Measurements from ENCODE around the gene ANKAR. TPM values are rescaled to one million over a fixed set of nuclear protein-coding genes. Genes with fewer than 3 reads are reported as not detected.

Gene ANKAR, protein sequence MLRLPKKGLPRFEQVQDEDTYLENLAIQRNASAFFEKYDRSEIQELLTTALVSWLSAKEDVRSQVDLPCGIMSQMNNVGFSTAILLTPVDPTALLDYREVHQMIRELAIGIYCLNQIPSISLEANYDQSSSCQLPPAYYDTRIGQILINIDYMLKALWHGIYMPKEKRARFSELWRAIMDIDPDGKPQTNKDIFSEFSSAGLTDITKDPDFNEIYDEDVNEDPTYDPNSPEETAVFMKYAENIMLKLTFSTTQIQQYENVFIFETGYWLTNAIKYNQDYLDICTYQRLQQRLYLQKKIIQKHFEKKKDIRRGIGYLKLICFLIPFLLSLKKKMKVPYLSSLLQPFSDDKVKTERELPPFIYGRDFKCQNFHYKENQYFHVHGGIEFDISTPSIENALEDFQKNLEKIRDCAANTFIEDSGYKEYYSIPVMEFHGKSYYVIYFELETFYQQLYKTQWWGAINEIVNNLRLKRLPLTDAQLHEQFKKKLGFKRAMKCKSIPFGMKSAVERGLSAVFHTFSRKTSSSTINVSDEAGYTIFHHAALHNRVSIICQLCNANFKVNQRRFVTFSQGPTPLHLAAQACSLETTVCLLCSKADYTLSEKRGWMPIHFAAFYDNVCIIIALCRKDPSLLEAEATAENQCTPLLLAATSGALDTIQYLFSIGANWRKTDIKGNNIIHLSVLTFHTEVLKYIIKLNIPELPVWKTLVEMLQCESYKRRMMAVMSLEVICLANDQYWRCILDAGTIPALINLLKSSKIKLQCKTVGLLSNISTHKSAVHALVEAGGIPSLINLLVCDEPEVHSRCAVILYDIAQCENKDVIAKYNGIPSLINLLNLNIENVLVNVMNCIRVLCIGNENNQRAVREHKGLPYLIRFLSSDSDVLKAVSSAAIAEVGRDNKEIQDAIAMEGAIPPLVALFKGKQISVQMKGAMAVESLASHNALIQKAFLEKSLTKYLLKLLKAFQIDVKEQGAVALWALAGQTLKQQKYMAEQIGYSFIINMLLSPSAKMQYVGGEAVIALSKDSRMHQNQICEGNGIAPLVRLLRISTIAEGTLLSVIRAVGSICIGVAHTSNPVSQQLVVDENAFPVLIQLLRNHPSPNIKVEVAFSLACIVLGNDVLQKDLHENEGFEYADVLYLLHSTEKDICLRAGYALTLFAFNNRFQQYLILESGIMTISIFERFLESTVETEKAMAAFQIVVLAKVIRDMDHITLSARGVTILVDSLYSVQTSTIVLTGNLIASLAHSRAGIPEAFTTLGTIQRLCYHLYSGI (N-terminal part only)
- 10 to 100 TPM; 13.2 to 18.1 (median 15.6) TPM for total RNA-seq

DNA sequence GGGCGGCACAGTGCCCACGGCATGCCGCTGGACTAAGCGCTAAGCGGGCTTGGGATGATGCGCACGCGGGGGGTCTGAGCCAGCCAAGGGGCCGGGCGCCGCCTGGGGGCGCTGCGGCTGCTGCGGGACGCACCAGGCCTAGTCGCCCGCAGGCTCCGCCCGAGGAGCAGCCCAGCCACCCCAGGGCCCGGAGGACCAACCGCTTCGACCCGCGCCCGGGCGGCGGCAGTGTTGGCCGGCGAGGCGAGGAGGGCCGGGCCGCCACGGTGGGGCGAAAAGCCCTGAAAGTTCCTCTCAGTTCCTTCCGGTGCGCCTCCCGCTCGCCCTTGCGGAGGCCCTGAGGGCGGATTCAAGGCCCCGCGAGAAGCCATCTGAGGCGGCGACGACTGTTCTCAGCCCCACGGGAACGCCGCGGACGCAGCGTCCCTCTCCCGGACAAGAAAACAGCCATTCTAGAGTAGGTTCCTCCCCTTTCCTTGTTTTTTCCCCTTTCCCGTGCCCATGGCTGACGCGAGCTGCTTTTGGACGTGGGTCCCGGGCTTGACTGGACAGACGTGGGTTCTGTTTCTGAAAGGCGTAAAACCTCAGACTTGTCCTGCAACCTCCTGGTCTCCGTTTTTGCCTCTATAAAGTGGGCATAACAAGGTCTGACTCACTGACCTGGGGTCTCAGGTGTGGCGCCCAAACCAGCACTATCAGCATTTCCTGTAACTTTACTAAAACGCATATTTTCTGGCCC, at the start of gene ANKAR:
TSS of gene ANKAR (plus strand) at position 297 of the 739 bp plus-strand sequence. CDS start 1,821 bp downstream, outside the sequence.
- TF ChIP-seq, protein P1, sequence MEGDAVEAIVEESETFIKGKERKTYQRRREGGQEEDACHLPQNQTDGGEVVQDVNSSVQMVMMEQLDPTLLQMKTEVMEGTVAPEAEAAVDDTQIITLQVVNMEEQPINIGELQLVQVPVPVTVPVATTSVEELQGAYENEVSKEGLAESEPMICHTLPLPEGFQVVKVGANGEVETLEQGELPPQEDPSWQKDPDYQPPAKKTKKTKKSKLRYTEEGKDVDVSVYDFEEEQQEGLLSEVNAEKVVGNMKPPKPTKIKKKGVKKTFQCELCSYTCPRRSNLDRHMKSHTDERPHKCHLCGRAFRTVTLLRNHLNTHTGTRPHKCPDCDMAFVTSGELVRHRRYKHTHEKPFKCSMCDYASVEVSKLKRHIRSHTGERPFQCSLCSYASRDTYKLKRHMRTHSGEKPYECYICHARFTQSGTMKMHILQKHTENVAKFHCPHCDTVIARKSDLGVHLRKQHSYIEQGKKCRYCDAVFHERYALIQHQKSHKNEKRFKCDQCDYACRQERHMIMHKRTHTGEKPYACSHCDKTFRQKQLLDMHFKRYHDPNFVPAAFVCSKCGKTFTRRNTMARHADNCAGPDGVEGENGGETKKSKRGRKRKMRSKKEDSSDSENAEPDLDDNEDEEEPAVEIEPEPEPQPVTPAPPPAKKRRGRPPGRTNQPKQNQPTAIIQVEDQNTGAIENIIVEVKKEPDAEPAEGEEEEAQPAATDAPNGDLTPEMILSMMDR (IDR thresholded peaks at IDR 0.05; ENCODE audit: low read depth): no peak

DNA sequence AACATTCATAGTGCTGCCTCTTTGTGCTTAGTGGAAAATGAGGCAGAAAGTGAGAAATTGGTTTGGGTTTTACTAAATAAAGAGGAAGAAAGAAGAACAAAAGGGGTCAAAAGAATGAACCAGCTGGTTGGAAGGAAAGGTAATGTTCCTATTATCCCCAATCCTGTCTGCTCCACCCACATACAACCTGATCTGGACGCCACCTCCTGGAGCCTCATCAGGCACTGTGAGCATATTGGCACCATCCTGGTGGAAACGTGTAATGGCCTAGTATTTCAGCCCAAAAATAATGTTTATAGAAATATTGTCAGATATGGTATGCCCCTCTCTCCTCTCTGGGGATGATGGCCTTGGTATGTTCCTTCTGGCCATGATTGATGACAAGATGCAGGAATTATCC, 48.8 kb upstream of the ANKAR start:
- TF ChIP-seq, protein P1 (IDR thresholded peaks at IDR 0.05; ENCODE audit: low read depth): no peak

DNA sequence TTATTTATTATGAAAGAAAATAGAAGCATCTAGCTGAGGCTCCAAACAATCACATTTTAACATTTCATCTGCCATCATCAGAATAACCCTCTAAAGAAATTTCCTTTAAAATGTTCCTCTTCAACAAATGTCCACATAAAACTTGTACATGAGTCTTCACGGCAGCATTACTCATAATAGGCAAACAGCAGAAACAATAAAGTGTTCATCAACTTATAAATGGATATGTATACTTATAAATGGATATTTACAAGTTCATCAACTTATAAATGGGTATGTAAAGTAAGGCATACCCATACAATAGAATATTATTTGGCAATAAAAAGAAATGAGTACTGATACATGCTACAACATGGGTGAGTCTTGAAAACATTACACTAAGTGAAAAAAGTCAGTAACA, 46.7 kb upstream of the ANKAR start:
- TF ChIP-seq, protein P1 (IDR thresholded peaks at IDR 0.05; ENCODE audit: low read depth): no peak

DNA sequence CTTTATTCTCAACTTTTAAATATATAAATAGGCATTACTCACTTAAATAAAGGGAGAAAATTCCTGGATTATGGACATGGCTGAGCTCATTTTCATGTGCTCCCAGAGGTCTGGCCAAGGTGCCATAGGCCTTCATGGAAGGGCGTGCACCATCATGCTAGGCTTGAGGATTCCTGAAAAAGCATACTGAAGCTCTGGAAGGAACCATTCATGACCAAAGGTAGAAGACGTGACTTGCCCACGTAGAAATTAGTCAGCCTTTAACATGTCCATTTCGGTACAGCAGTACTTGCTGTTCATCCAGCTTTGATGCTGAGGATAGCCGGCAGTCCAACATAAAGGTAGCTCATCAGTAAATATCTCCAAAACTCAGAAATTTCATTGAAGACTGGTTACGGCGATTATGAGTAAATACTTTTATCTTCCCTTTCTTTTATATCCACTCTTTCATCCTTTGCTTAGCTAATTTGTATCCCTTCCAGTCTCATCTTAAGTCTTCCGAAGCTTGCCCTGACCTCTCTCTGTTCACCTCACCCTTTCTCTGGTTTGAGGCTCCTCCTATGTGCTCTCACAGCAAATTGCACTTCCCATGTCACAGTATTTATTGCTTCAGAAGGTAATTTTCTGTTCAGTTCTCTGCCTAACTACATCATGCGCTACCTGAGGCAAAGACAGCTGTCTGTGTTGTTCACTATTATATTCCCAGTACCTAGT, 45.5 kb upstream of the ANKAR start:
- TF ChIP-seq, protein P1 (IDR thresholded peaks at IDR 0.05; ENCODE audit: low read depth): no peak

DNA sequence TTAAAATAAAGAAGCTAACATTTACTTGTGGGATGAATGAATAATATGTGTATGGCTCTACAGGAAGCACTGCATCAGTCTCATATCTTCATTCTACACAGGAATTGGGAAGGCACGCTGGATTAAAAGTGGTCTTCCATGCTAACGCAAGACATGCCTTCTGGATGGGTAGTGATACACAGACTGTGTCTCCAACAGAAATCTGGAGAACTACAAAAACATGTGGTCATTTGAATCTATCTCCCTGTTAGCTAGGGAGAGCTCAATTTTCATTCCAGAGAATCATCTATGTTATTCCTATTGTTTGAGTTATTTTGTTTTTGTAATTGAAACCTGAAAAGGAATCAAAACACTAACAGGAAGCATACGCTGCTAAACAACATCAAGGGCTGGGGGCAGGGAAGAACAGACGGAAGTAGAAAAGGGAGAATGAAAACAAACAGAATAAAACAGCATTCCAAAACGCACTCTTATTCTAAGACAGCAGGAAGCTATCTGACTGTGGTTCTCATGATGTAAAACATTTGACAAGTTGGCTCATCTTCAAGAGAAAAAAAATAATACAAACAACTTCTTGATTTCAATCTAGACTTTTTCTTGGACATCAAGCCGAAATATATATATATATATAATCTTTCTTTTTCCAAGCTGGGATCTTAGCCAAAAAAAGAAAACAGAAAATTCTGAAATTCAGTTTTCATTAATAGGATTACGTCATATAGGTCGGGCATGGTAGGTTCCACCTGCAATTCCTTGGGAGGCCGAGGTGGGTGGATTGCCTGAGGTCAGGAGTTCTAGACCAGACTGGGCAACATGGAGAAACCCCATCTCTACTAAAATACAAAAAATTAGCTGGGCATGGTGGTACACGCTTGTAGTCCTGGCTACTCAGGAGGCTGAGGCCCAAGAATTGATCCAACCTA, 44.7 kb upstream of the ANKAR start:
- TF ChIP-seq, protein P1 (IDR thresholded peaks at IDR 0.05; ENCODE audit: low read depth): no peak
